SU-DHL-6 (cell line): Measurements from ENCODE around the gene GIMAP7.
"Not testable (repeated sequence)": the region's sequence is repeated elsewhere in the genome, so short reads cannot be mapped to it uniquely, and the experiment has no call there.

Experiments
- H2AFZ ChIP-seq: fragments of 200-600 bp; sonication (generic); 2 replicates; pipeline ENCODE4 v1.6.1; 2014; ENCODE audit warnings: low read depth, mild to moderate bottlenecking, moderate library complexity, mixed read lengths, antibody characterized with exemption, low read length; ENCODE audit not compliant: severe bottlenecking
- H3F3A ChIP-seq: fragments of 200-600 bp; shearing (Covaris generic); 2 replicates; pipeline ENCODE4 v1.6.0; 2016; ENCODE audit warnings: antibody characterized with exemption, mild to moderate bottlenecking; ENCODE audit not compliant: insufficient read depth
- H3K27ac ChIP-seq: fragments of 200-600 bp; sonication (generic); 2 replicates; pipeline ENCODE4 v1.5.1; 2016; ENCODE audit warnings: low read depth, mild to moderate bottlenecking, low read length, moderate library complexity, mixed read lengths
- H3K27me3 ChIP-seq: fragments of 200-600 bp; sonication (generic), shearing (Covaris generic); 2 replicates; pipeline ENCODE4 v1.6.0; 2014; ENCODE audit warnings: mild to moderate bottlenecking, low read length
- H3K36me3 ChIP-seq: fragments of 200-600 bp; sonication (generic); 2 replicates; pipeline ENCODE4 v1.6.1; 2014; ENCODE audit warnings: mild to moderate bottlenecking, low read length, mixed read lengths
- H3K4me2 ChIP-seq: fragments of 300-600, 200-600 bp; shearing (Covaris generic), sonication (generic); 2 replicates; pipeline ENCODE4 v1.6.0; 2014; ENCODE audit warnings: low read length, low read depth, mild to moderate bottlenecking; ENCODE audit not compliant: poor library complexity, severe bottlenecking
- H3K4me3 ChIP-seq: fragments of 200-600 bp; sonication (generic); 2 replicates; pipeline ENCODE4 v1.5.1; 2014; ENCODE audit warnings: antibody characterized with exemption, low read length, mild to moderate bottlenecking, mixed read lengths; ENCODE audit not compliant: insufficient read depth, poor library complexity, severe bottlenecking
- H3K79me2 ChIP-seq: fragments of 200-600 bp; sonication (generic); 2 replicates; pipeline ENCODE4 v1.6.1; 2014; ENCODE audit warnings: mild to moderate bottlenecking, low read length, moderate library complexity; ENCODE audit not compliant: insufficient read depth
- H3K9ac ChIP-seq: fragments of 200-600 bp; sonication (generic); 2 replicates; pipeline ENCODE4 v1.7.0; 2014; ENCODE audit warnings: mild to moderate bottlenecking, low read length
- H3K9me2 ChIP-seq: fragments of 200-600 bp; sonication (generic); replicated peaks from 2 replicates; pipeline ENCODE4 v1.6.1; 2014; ENCODE audit warnings: low read length; ENCODE audit not compliant: insufficient read depth
- H3K9me3 ChIP-seq: fragments of 200-600 bp; sonication (generic); 2 replicates; pipeline ENCODE4 v1.6.1; 2014; ENCODE audit warnings: low read length, mixed read lengths; ENCODE audit not compliant: insufficient read depth
- H4K20me1 ChIP-seq: fragments of 200-600 bp; sonication (generic); 2 replicates; pipeline ENCODE4 v1.6.1; 2014; ENCODE audit warnings: low read depth, mild to moderate bottlenecking, antibody characterized with exemption, low read length, moderate library complexity, mixed read lengths
- EZH2phosphoT487 ChIP-seq: fragments of 200-600 bp; sonication (generic), shearing (Covaris generic); conservative IDR thresholded peaks from 2 replicates; pipeline ENCODE4 v1.6.1; 2018; ENCODE audit warnings: mild to moderate bottlenecking, antibody characterized with exemption, low read length, moderate library complexity, mixed read lengths
- TF ChIP-seq, protein P1 (sequence below): fragments of 200-600 bp; sonication (generic); IDR thresholded peaks from one replicate; pipeline ENCODE4 v1.5.1; 2017; ENCODE audit warnings: antibody characterized with exemption, mild to moderate bottlenecking, low read length, moderate library complexity; ENCODE audit not compliant: insufficient read depth, poor library complexity, severe bottlenecking

GIMAP7 gene

DNA sequence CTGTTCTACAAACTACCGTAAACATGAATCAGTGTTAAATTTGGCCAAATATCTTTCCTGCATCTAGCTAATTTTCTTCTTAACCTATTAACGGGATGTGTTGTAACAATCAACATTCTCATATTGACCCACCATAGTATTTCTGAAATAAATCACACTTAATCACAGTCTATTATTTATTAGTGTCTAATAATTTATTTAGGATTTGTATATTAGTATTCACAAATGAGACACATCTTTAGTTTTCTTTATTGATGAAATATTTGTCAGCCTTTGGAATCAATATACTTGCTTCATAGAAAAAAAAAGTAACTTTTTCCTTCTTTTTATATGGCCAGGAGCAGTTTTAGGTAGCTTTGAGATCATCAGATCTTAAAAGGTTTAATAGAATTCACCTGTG lies 4.6 kb downstream of the GIMAP7 start:
- Histone ChIP-seq H4K20me1 (no peaks in the 10 kb centered on the region), H3K4me3 (no peak overlapping the region), H3K36me3 (no peaks in the 10 kb centered on the region), H3K79me2 (no peaks in the 10 kb centered on the region), H3K9ac (no peak overlapping the region), H3K27ac (no peak overlapping the region), H3K9me3 (no peaks in the 10 kb centered on the region), H3K27me3 (no peaks in the 10 kb centered on the region), H2AFZ (no peak overlapping the region), H3K4me2 (no peak overlapping the region), H3F3A (no peaks in the 10 kb centered on the region), H3K9me2 (no peaks in the 10 kb centered on the region)
- TF ChIP-seq, protein P1, sequence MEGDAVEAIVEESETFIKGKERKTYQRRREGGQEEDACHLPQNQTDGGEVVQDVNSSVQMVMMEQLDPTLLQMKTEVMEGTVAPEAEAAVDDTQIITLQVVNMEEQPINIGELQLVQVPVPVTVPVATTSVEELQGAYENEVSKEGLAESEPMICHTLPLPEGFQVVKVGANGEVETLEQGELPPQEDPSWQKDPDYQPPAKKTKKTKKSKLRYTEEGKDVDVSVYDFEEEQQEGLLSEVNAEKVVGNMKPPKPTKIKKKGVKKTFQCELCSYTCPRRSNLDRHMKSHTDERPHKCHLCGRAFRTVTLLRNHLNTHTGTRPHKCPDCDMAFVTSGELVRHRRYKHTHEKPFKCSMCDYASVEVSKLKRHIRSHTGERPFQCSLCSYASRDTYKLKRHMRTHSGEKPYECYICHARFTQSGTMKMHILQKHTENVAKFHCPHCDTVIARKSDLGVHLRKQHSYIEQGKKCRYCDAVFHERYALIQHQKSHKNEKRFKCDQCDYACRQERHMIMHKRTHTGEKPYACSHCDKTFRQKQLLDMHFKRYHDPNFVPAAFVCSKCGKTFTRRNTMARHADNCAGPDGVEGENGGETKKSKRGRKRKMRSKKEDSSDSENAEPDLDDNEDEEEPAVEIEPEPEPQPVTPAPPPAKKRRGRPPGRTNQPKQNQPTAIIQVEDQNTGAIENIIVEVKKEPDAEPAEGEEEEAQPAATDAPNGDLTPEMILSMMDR: no peak
- TF ChIP-seq EZH2phosphoT487: no peak

DNA sequence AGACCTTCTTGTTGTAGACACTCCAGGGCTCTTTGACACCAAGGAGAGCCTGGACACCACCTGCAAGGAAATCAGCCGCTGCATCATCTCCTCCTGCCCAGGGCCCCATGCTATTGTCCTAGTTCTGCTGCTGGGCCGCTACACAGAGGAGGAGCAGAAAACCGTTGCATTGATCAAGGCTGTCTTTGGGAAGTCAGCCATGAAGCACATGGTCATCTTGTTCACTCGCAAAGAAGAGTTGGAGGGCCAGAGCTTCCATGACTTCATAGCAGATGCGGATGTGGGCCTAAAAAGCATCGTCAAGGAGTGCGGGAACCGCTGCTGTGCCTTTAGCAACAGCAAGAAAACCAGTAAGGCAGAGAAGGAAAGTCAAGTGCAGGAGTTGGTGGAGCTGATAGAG lies 5.5 kb downstream of the GIMAP7 start:
- Histone ChIP-seq H3K27ac (no peak overlapping the region), H3K27me3 (no peaks in the 10 kb centered on the region), H2AFZ (no peak overlapping the region), H3K79me2 (no peaks in the 10 kb centered on the region), H3K36me3 (no peaks in the 10 kb centered on the region), H3K4me3 (no peak overlapping the region), H3K9me3 (no peaks in the 10 kb centered on the region), H3K9me2 (no peaks in the 10 kb centered on the region), H4K20me1 (no peaks in the 10 kb centered on the region), H3K4me2 (no peak overlapping the region), H3K9ac (no peak overlapping the region), H3F3A (no peaks in the 10 kb centered on the region)
- TF ChIP-seq, protein P1: no peak
- no peak for TF ChIP-seq EZH2phosphoT487

DNA sequence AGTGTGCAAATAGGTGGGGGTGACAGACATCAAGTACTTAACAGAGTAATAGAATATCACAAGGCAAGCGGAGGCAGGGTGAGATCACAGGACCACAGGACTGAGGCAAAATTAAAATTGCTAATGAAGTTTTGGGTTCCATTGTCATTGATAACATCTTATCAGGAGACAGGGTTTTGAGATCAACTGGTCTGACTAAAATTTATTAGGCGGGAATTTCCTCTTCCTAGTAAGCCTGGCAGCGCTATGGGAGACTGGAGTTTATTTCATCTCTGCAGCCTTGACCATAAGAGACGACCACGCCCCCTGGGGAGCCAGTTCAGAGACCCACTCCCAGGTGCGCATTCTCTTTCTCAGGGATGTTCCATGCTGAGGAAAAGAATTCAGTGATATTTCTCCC lies 8.3 kb downstream of the GIMAP7 start:
- not testable (repeated sequence) for H3K27me3 ChIP-seq, H3K36me3 ChIP-seq, H3K9me2 ChIP-seq, H4K20me1 ChIP-seq, H3F3A ChIP-seq, H3K4me2 ChIP-seq, H3K9ac ChIP-seq, H3K27ac ChIP-seq, H3K79me2 ChIP-seq, H3K4me3 ChIP-seq, H2AFZ ChIP-seq, H3K9me3 ChIP-seq

DNA sequence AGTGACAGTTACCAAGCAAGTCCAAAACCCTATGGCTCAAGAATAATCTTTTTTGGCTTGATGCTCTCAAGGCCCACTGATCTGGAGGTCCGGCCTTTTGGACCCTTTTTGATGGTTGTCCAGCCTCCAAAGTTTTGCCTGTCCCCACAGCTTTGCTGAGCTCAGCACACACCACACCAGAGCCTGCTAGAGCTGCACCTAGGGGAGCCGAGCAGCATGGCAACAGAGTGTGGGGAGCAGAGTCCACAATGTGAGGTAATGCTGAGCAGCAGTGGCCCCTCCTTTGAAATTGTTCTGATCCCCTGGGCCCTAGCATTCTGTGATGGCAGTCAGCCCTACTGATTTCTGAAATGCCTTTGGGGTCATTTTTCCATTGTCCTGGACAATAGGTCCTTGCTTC lies 9.3 kb downstream of the GIMAP7 start:
- TF ChIP-seq, protein P1: no peak
- no peak for TF ChIP-seq EZH2phosphoT487
- no peak overlapping the region for H3K4me2 ChIP-seq
- no peak overlapping the region for H3K9ac ChIP-seq
- no peaks in the 10 kb centered on the region for H3F3A ChIP-seq
- H3K9me3 ChIP-seq: 0 out of 2 replicates have a peak, but pooled peaks cover 6% of the 10 kb centered on the region
- no peaks in the 10 kb centered on the region for H3K9me2 ChIP-seq
- no peaks in the 10 kb centered on the region for H3K79me2 ChIP-seq
- H3K27me3 ChIP-seq: no peaks in the 10 kb centered on the region
- H4K20me1 ChIP-seq: no peaks in the 10 kb centered on the region
- H3K4me3 ChIP-seq: no peak overlapping the region
- no peak overlapping the region for H2AFZ ChIP-seq
- no peaks in the 10 kb centered on the region for H3K36me3 ChIP-seq
- no peak overlapping the region for H3K27ac ChIP-seq
